MCF 10A (cell line): ENCODE data around the gene ASPG. TPM values are rescaled to one million over a fixed set of nuclear protein-coding genes. Genes with fewer than 3 reads are reported as not detected.

Experiments
- BruUV-seq: library from RNA; stranded (reverse); fragments of 400-500 nt; replicated peaks from 2 replicates; lab custom pipeline; 2021; lab: Mats Ljungman, UMichigan
- CTCF ChIA-PET: fragments of 300-600 bp; sonication (Branson Sonifier 250); formaldehyde crosslinking; extraction: SDS; loops from one replicate; lab custom pipeline; 2021; ENCODE audit warnings: antibody characterized with exemption, inconsistent platforms; lab: Yijun Ruan, JAX
- POLR2A ChIA-PET: fragments of 300-600, 350-650 bp; sonication (Branson Sonifier 250); formaldehyde crosslinking; extraction: SDS; loops from one replicate; lab custom pipeline; 2020; ENCODE audit warnings: antibody characterized with exemption, inconsistent platforms; lab: Yijun Ruan, JAX
- DNase-seq: peaks from one replicate; pipeline ENCODE4 v3.0.0-alpha.2; 2018; ENCODE audit not compliant: unreplicated experiment
- H3K27ac Mint-ChIP-seq: one replicate; pipeline ENCODE4 v1.8.0; 2022; ENCODE audit warnings: mild to moderate bottlenecking, low read depth, mixed read lengths; ENCODE audit not compliant: unreplicated experiment
- H3K27me3 Mint-ChIP-seq: one replicate; pipeline ENCODE4 v1.8.0; 2022; ENCODE audit warnings: mixed read lengths; ENCODE audit not compliant: insufficient read depth, unreplicated experiment
- H3K36me3 Mint-ChIP-seq: one replicate; pipeline ENCODE4 v1.8.0; 2022; ENCODE audit warnings: mild to moderate bottlenecking, moderate library complexity, mixed read lengths; ENCODE audit not compliant: insufficient read depth, unreplicated experiment
- H3K4me1 Mint-ChIP-seq: one replicate; pipeline ENCODE4 v1.8.0; 2022; ENCODE audit warnings: mixed read lengths; ENCODE audit not compliant: insufficient read depth, unreplicated experiment
- H3K4me3 Mint-ChIP-seq: one replicate; pipeline ENCODE4 v1.8.0; 2022; ENCODE audit warnings: mild to moderate bottlenecking, moderate library complexity, mixed read lengths; ENCODE audit not compliant: unreplicated experiment
- H3K9me3 Mint-ChIP-seq: one replicate; pipeline ENCODE4 v1.8.0; 2022; ENCODE audit warnings: mixed read lengths; ENCODE audit not compliant: unreplicated experiment
- intact Hi-C: fragments of 100-400 bp; cut with micrococcal nuclease; formaldehyde crosslinking; loops from 2 replicates; pipeline ENCODE4 v1.14.1; 2022
- total RNA-seq: library from RNA; stranded (reverse); gene quantifications from 2 replicates; pipeline ENCODE4 v1.2.3, GENCODE V29; 2022
- TF ChIP-seq, protein P1 (sequence below): fragments of 200-600 bp; IDR thresholded peaks from one replicate; pipeline ENCODE4 v1.8.0; 2022; ENCODE audit warnings: antibody characterized with exemption, mild to moderate bottlenecking; ENCODE audit not compliant: unreplicated experiment

Gene ASPG
- total RNA-seq, 1 experiment from 2014 or later = 0.12 TPM

DNA sequence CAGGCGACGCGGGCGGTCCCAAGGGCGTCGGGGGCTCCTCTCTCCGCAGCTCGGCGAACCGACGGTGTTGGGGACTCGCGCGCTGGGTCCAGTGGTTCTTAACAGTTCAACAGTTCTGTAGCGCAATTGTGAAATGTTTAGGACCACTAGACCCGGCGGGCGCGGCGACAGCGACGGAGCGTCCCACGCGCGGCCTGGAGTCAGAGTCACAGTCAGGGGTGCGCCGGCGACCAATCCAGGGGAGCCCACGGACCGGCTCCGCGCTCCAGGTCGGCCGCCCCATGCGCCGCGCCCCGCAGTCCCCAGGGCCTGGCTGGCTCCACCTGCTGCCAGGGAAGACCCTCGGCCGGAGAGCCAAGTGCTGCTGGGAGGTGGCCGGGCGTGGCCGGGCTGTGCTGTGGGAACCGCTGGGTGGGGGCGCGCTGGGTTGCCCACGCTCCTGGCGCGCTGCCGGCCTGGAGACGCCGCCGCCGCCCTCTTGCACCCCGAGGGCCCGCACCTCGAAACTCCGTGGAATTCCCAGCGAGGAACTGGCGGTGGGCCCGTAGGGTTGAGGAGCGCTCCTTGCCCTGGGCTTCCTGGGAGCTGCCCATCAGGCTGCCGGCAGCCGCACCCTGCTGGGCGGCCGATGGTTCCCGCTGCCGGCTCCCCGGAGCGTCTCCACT, 32.0 kb downstream of the ASPG start:
- TF ChIP-seq, protein P1, sequence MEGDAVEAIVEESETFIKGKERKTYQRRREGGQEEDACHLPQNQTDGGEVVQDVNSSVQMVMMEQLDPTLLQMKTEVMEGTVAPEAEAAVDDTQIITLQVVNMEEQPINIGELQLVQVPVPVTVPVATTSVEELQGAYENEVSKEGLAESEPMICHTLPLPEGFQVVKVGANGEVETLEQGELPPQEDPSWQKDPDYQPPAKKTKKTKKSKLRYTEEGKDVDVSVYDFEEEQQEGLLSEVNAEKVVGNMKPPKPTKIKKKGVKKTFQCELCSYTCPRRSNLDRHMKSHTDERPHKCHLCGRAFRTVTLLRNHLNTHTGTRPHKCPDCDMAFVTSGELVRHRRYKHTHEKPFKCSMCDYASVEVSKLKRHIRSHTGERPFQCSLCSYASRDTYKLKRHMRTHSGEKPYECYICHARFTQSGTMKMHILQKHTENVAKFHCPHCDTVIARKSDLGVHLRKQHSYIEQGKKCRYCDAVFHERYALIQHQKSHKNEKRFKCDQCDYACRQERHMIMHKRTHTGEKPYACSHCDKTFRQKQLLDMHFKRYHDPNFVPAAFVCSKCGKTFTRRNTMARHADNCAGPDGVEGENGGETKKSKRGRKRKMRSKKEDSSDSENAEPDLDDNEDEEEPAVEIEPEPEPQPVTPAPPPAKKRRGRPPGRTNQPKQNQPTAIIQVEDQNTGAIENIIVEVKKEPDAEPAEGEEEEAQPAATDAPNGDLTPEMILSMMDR = no peak
- H3K4me3 Mint-ChIP-seq = peak overlapping the region; percentile 61
- H3K4me1 Mint-ChIP-seq = no peaks in the 10 kb centered on the region
- no peaks in the 10 kb centered on the region for H3K36me3 Mint-ChIP-seq
- intact Hi-C loops = no loop called here
- no peak overlapping the region for H3K27ac Mint-ChIP-seq
- H3K9me3 Mint-ChIP-seq = no peaks in the 10 kb centered on the region
- ChIA-PET CTCF (interaction anchor here (0.6 kb wide), 1 partner anchor 195 kb away, joined by 3 read pairs; no protein-coding TSS in a partner anchor), POLR2A (interaction anchor here (0.7 kb wide), 1 partner anchor 563 kb away, joined by 3 read pairs; no protein-coding TSS in a partner anchor)
- peaks cover 23% of the 10 kb centered on the region for H3K27me3 Mint-ChIP-seq
- no TSS peak for BruUV-seq
- DNase-seq = no peak

DNA sequence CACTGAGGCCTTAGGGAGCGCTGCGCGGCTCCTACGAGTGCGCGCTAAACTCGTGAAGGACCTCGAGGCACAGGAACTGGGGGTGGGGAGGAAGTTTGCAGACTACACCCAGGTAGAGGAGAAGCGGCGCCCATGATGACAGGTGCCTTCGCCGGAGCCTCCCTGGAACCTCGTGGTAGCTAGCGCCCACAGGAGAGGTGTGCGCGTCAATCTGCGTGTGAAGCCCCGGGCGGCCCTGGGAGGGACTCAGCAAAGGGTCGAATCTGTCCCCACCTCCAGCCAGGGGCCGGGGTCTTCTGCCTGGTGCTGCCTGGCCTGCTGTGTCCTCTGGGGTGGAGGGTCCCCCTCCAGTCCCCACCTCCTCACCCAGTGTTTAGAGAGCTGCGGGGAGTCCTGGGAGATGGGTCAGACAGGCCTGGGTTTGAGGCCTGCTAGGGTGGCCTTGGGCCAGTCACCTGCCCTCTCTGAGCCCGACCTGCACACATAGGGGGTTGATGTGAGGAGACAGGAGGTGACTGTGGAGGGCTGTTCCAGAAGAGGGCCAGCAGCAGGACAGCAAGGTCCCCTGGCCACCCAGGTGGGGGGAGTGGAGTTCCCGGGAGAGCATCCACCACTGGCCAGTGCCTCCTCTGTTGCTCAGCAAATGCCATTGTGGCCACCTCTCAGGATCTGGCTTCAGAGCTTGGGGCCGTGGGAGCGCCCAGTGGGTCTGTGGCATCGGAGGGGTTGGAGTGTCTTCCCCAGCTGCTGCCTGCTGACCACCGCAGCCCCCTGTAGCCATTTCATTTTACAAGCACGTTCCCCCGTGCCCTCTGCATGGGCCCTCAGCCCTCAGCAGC, 32.7 kb downstream of the ASPG start:
- POLR2A ChIA-PET = no interaction called here
- no peaks in the 10 kb centered on the region for H3K36me3 Mint-ChIP-seq
- TF ChIP-seq, protein P1 = no peak
- DNase-seq = no peak
- no peak overlapping the region for H3K4me3 Mint-ChIP-seq
- H3K4me1 Mint-ChIP-seq = no peaks in the 10 kb centered on the region
- H3K9me3 Mint-ChIP-seq = no peaks in the 10 kb centered on the region
- intact Hi-C loops = no loop called here
- no TSS peak for BruUV-seq
- CTCF ChIA-PET = interaction anchor here (0.6 to 2.0 kb wide), 2 partner anchors 41 to 407 kb away, joined by 3 to 9 read pairs; no protein-coding TSS in a partner anchor
- no peak overlapping the region for H3K27ac Mint-ChIP-seq
- H3K27me3 Mint-ChIP-seq = peaks cover 29% of the 10 kb centered on the region

DNA sequence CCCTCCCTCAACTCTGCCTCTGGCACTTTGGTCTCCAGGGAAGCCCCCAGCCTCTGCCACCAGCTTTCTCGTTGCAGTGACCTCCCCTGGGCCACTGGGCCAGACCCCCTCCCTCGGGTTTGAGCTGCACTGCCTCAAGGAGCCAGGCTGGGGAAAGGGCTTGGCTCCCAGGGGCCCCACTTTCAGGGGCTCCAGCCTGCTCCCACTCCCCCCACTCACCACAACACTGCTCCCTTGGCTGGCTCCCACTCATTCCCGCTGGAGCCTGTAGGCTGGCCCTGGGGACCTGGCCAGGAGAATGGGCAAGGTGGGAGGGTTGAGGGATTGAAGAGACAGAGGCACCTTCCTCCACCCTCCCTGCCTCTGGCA, 33.6 kb downstream of the ASPG start:
- intact Hi-C loops = no loop called here
- Mint-ChIP-seq H3K9me3 (peaks cover 6% of the 10 kb centered on the region), H3K4me3 (peak overlapping the region; percentile 16), H3K27me3 (peaks cover 29% of the 10 kb centered on the region), H3K27ac (no peak overlapping the region), H3K36me3 (no peaks in the 10 kb centered on the region), H3K4me1 (no peaks in the 10 kb centered on the region)
- BruUV-seq = no TSS peak
- TF ChIP-seq, protein P1 = no peak
- no peak for DNase-seq
- CTCF ChIA-PET = interaction anchor here (0.6 to 2.0 kb wide), 3 partner anchors 42 to 408 kb away, joined by 3 to 9 read pairs (median 4); no protein-coding TSS in a partner anchor
- POLR2A ChIA-PET = no interaction called here
